Mesothelial cell of epicardium (in vitro differentiated cells): Measurements from ENCODE around the gene RGL4. TPM values are rescaled to one million over a fixed set of nuclear protein-coding genes. Genes with fewer than 3 reads are reported as not detected.

Experiments used
- DNase-seq, 2 experiments: peaks; one replicate each; pipeline ENCODE4 v3.0.0; 2021; ENCODE audit warnings: low spot score in 2 of 2; ENCODE audit not compliant: unreplicated experiment in 2 of 2
- H3K27ac Mint-ChIP-seq: 2 replicates; pipeline ENCODE4 v1.8.0; 2021; ENCODE audit warnings: mixed read lengths
- H3K27me3 Mint-ChIP-seq: 2 replicates; pipeline ENCODE4 v1.8.0; 2021; ENCODE audit warnings: low read depth, mixed read lengths
- H3K36me3 Mint-ChIP-seq: 2 replicates; pipeline ENCODE4 v1.8.0; 2021; ENCODE audit warnings: mixed read lengths
- H3K4me1 Mint-ChIP-seq: 2 replicates; pipeline ENCODE4 v1.8.0; 2021; ENCODE audit warnings: mixed read lengths
- H3K4me3 Mint-ChIP-seq: 2 replicates; pipeline ENCODE4 v1.8.0; 2021; ENCODE audit warnings: mild to moderate bottlenecking, moderate library complexity, mixed read lengths
- H3K9me3 Mint-ChIP-seq: 2 replicates; pipeline ENCODE4 v1.8.0; 2021; ENCODE audit warnings: mixed read lengths
- CTCF ChIP-seq: fragments of 200-600 bp; sonication (generic); IDR thresholded peaks from one replicate; pipeline ENCODE4 v1.5.0; 2021; ENCODE audit warnings: antibody characterized with exemption; ENCODE audit not compliant: unreplicated experiment
- total RNA-seq: library from RNA; stranded (reverse); gene quantifications from 3 replicates; pipeline ENCODE4 v1.2.1, GENCODE V29; 2021

The RGL4 gene
- total RNA-seq, 1 donor from 2014 or later = not detected

DNA sequence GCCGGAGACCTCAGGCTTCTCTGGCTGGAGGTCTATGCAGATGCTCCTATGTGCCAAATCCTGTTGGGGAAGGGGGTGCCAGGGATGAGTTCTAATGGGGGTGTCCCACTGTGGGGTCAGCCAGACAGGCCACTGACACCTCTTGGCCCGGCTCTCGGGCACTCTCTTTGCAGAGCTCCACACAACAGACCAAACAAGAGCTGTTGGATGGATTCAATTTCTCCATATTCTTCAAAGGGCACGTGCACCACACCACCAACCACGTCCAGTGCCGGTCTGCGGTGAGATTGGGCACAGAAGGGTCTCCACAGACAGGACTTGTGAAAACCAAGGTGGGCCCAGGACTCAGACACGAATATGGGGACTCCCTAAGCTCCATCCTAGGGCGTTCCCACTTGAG, 2.2 kb upstream of the RGL4 start:
- Mint-ChIP-seq H3K27ac (no peak overlapping the region), H3K36me3 (peaks cover 14% of the 10 kb centered on the region), H3K4me1 (peaks cover 4% of the 10 kb centered on the region), H3K4me3 (no peak overlapping the region), H3K9me3 (no peaks in the 10 kb centered on the region), H3K27me3 (no peaks in the 10 kb centered on the region)
- TF ChIP-seq CTCF = no peak
- DNase-seq = no peak

DNA sequence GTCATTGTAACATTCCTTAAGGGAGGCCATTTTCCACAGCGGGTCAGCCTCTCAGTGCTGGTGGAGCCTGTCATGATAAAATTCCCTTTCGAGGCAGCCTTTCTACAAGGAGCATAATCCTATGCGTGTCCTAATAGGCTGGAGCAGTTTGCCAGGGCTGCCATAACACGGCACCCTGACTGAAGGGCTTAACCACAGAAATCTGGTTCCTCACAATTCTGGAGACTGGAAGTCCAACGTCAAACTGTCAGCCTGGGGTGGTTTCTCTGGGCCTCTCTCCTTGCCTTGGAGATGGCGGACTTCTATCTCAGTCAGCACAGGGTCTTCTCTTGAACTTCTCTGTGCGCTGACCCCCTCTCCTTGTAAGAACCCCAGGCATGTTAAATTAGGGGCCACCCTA, 1.4 kb upstream of the RGL4 start:
- Mint-ChIP-seq H3K4me1 (peaks cover 4% of the 10 kb centered on the region), H3K4me3 (no peak overlapping the region), H3K27me3 (no peaks in the 10 kb centered on the region), H3K36me3 (peaks cover 20% of the 10 kb centered on the region), H3K27ac (no peak overlapping the region), H3K9me3 (no peaks in the 10 kb centered on the region)
- TF ChIP-seq CTCF = no peak
- no peak for DNase-seq

DNA sequence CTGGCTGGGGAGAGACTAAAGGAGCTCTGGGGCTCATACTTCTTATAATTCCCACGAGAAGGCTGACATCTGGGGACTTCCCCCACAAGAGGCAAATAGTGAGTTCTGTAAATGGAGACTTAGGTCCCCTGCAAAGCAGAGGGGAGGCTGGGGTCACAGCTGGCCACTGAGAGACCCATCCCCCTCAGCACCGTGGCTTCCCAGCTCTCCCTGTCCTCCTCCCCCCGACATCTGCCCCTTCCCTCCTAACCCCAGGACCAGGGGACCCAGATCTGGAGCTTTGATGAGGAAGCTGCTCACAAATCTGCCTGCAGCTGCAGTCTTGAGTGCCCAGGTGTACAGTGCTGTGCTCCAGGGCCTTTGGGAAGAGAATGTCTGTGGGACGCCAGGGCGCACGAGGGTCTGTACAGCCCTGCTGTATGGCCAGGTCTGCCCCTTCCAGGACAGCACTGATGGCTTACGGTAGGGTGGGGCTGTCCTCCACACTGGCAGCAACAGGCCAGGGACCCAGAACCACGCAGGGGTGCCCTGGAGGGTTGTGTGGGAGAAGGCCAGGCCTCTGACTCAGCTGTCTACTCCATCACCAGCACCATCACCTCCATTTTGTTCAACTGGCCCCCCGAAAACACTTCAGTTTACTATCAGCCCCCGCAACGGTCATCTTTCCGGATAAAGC, 1.1 kb downstream of the RGL4 start:
- TF ChIP-seq CTCF = no peak
- no peak overlapping the region for H3K27ac Mint-ChIP-seq
- no peaks in the 10 kb centered on the region for H3K4me1 Mint-ChIP-seq
- DNase-seq = no peak
- no peaks in the 10 kb centered on the region for H3K27me3 Mint-ChIP-seq
- no peaks in the 10 kb centered on the region for H3K9me3 Mint-ChIP-seq
- H3K36me3 Mint-ChIP-seq = peaks cover 20% of the 10 kb centered on the region
- no peak overlapping the region for H3K4me3 Mint-ChIP-seq

DNA sequence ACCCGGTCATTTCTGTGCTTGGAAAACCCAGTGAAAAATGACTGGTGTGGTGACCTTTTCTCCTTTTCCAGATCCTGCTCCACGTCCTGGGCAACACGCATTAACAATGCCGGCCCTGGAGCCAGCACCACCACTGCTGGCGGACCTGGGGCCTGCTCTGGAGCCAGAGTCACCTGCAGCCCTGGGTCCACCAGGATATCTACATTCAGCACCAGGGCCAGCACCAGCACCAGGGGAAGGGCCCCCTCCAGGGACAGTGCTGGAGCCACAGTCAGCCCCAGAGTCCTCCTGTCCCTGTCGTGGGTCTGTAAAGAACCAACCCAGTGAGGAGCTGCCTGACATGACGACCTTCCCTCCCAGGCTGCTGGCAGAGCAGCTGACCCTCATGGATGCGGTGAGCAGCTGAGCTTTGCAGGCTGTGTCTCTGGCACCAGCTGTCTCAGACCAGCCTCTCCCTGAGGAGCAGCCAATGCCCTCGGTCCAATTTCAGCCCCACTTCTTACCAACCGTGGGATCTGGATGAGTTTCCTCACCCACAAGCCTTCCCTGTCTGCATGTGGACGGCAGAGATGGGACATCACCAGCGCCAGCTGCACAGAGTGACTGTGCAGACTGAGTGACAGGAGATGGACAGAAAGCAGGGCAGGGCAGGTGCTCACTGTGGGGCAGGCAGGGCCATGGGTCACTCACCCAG, 1.9 kb downstream of the RGL4 start:
- TF ChIP-seq CTCF = no peak
- Mint-ChIP-seq H3K9me3 (no peaks in the 10 kb centered on the region), H3K4me1 (no peaks in the 10 kb centered on the region), H3K27ac (no peak overlapping the region), H3K36me3 (peaks cover 20% of the 10 kb centered on the region), H3K27me3 (no peaks in the 10 kb centered on the region), H3K4me3 (no peak overlapping the region)
- no peak for DNase-seq

GRCh38 chr22:23693979-23694680, 3.3 kb downstream of the RGL4 start:
- Mint-ChIP-seq H3K9me3 (no peaks in the 10 kb centered on the region), H3K27ac (no peak overlapping the region), H3K36me3 (peaks cover 20% of the 10 kb centered on the region), H3K27me3 (no peaks in the 10 kb centered on the region), H3K4me1 (no peaks in the 10 kb centered on the region), H3K4me3 (no peak overlapping the region)
- no peak for TF ChIP-seq CTCF
- DNase-seq = no peak
